HL-60 (cell line): Measurements from ENCODE around the gene ATP13A3.

Experiments
- DNase-seq, 2 experiments: peaks; one replicate each; pipeline ENCODE4 v3.0.0-alpha.2; 2010 to 2020; ENCODE audit warnings: low read depth in 1 of 2, low spot score in 1 of 2
- H3K27ac ChIP-seq: fragments of 250-450 bp; sonication (Bioruptor Pico); replicated peaks from 2 replicates; pipeline ENCODE4 v1.5.1; 2020; ENCODE audit warnings: mild to moderate bottlenecking, moderate library complexity
- H3K27me3 ChIP-seq: fragments of 250-450 bp; sonication (Bioruptor Pico); 2 replicates; pipeline ENCODE4 v1.5.1; 2021; ENCODE audit warnings: mild to moderate bottlenecking, moderate library complexity; ENCODE audit not compliant: insufficient read depth, poor library complexity, severe bottlenecking
- H3K4me3 ChIP-seq: replicated peaks from 2 replicates; pipeline ENCODE4 v1.5.1; 2011; ENCODE audit warnings: mild to moderate bottlenecking, control low read depth, low read length; ENCODE audit not compliant: insufficient read depth
- CTCF ChIP-seq: IDR thresholded peaks from one replicate; pipeline ENCODE4 v1.5.1; 2011; ENCODE audit warnings: low read length, control low read depth, inconsistent platforms; ENCODE audit not compliant: insufficient read depth
- GABPA ChIP-seq: IDR thresholded peaks from 2 replicates; pipeline ENCODE4 v1.6.1; 2012; ENCODE audit warnings: low read depth
- POLR2AphosphoS5 ChIP-seq: IDR thresholded peaks from 2 replicates; pipeline ENCODE4 v1.6.1; 2012; ENCODE audit warnings: low read depth
- REST ChIP-seq: IDR thresholded peaks from 2 replicates; pipeline ENCODE4 v1.6.1; 2012; ENCODE audit warnings: low read depth; ENCODE audit not compliant: insufficient replicate concordance
- SPI1 ChIP-seq: IDR thresholded peaks from 2 replicates; pipeline ENCODE4 v1.6.1; 2012; ENCODE audit warnings: low read depth, mild to moderate bottlenecking, borderline replicate concordance

ATP13A3 gene

GRCh38 chr3:194397757-194398312, 89.0 kb downstream of the ATP13A3 start:
- no peak overlapping the region for H3K4me3 ChIP-seq
- no peak overlapping the region for H3K27ac ChIP-seq
- peaks cover 30% of the 10 kb centered on the region for H3K27me3 ChIP-seq
- no peak for TF ChIP-seq POLR2AphosphoS5
- TF ChIP-seq REST: no peak
- TF ChIP-seq CTCF: no peak
- no peak for TF ChIP-seq SPI1
- no peak for TF ChIP-seq GABPA
- no peak for DNase-seq

- peaks cover 30% of the 10 kb centered on the region for H3K27me3 ChIP-seq
- H3K4me3 ChIP-seq: peak overlapping the region; percentile 18
- no peak overlapping the region for H3K27ac ChIP-seq
- peak; percentile 22 to 57 for DNase-seq
- TF ChIP-seq SPI1 (no peak; the same call in 1 of the 2 replicates), REST (no peak), CTCF (no peak), POLR2AphosphoS5 (peak; percentile 98), GABPA (peak; percentile 57; the same call in 1 of the 2 replicates)
These were observed 89.7 kb downstream of the ATP13A3 start for GRCh38 chr3:194396859-194397756.

GRCh38 chr3:194396539-194396858, 90.3 kb downstream of the ATP13A3 start:
- peaks cover 30% of the 10 kb centered on the region for H3K27me3 ChIP-seq
- DNase-seq: no peak
- H3K4me3 ChIP-seq: peak overlapping the region; percentile 18
- no peak overlapping the region for H3K27ac ChIP-seq
- TF ChIP-seq REST: no peak
- no peak for TF ChIP-seq POLR2AphosphoS5
- TF ChIP-seq CTCF: no peak
- no peak for TF ChIP-seq SPI1
- TF ChIP-seq GABPA: no peak
